ENCODE measurements around the gene TMEM158.

TMEM158 gene

GRCh38 chr3:45226206-45226915 is at the start of gene TMEM158:
TSS of gene TMEM158 (minus strand) at chr3:45226287. CDS start at chr3:45226027, 260 bp downstream.
- Mint-ChIP-seq H3K4me1 (ENCODE audit: low read depth) (peaks cover 19% of the 10 kb centered on the region), H3K27me3 (peaks cover 59% of the 10 kb centered on the region), H3K36me3 (no peaks in the 10 kb centered on the region), H3K4me3 (peak within 1 kb of the TSS; percentile 78), H3K9me3 (ENCODE audit: low read depth) (no peaks in the 10 kb centered on the region), H3K27ac (no peak within 1 kb of the TSS)

DNA sequence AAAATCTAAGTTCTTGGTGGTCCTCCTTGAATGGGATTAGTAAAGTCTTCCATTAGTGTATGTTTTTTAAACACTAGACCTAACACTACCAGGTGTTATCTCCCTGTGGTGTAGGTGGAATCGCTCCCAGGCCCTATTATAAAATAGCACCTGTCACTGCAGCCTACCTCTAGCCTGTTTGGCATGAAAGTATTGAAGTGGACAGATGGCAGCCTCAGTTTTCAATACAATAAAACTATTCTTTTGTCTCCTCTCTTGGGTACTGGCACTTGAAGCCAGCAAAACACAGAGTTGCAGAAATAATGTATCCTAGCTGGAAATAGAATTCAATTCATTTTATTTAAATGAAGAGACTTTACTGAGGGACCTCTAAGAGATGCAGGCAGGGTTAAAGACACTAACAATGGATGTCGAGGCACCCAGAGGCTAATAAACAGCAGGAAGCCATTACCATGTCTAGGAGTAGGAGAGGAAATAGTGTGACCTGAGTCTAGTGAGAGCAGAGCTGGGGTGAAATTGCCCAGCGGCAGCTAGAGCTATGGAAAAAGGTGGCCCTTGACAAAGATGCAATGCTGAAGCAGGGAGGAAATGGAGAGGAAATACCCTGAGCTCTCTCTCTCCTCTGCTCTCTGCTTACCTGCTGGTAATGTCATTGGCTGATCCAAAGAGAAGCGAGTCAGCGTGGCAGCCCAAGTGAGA is 49.1 kb upstream of the TMEM158 start:
- Mint-ChIP-seq H3K27ac (no peak overlapping the region), H3K27me3 (peaks cover 3% of the 10 kb centered on the region), H3K36me3 (peaks cover 8% of the 10 kb centered on the region), H3K9me3 (ENCODE audit: low read depth) (peaks cover 20% of the 10 kb centered on the region), H3K4me3 (no peak overlapping the region), H3K4me1 (ENCODE audit: low read depth) (no peaks in the 10 kb centered on the region)

- peaks cover 7% of the 10 kb centered on the region for H3K27me3 Mint-ChIP-seq
- no peaks in the 10 kb centered on the region for H3K4me1 Mint-ChIP-seq (ENCODE audit: low read depth)
- peaks cover 10% of the 10 kb centered on the region for H3K9me3 Mint-ChIP-seq (ENCODE audit: low read depth)
- no peak overlapping the region for H3K4me3 Mint-ChIP-seq
- peaks cover 4% of the 10 kb centered on the region for H3K36me3 Mint-ChIP-seq
- no peak overlapping the region for H3K27ac Mint-ChIP-seq
Measured at GRCh38 chr3:45273681-45274515, 47.8 kb upstream of the TMEM158 start.

- Mint-ChIP-seq H3K36me3 (no peaks in the 10 kb centered on the region), H3K9me3 (ENCODE audit: low read depth) (peaks cover 5% of the 10 kb centered on the region), H3K4me1 (ENCODE audit: low read depth) (no peaks in the 10 kb centered on the region), H3K27me3 (peaks cover 7% of the 10 kb centered on the region), H3K4me3 (no peak overlapping the region), H3K27ac (no peak overlapping the region)
Measured at GRCh38 chr3:45272828-45273470, 46.9 kb upstream of the TMEM158 start.

- H3K27ac Mint-ChIP-seq: no peak overlapping the region
- no peak overlapping the region for H3K4me3 Mint-ChIP-seq
- H3K27me3 Mint-ChIP-seq: peaks cover 7% of the 10 kb centered on the region
- H3K9me3 Mint-ChIP-seq (ENCODE audit: low read depth): no peaks in the 10 kb centered on the region
- no peaks in the 10 kb centered on the region for H3K36me3 Mint-ChIP-seq
- no peaks in the 10 kb centered on the region for H3K4me1 Mint-ChIP-seq (ENCODE audit: low read depth)
Measured at GRCh38 chr3:45272032-45272810, 46.1 kb upstream of the TMEM158 start.

GRCh38 chr3:45269952-45270351 is 43.9 kb upstream of the TMEM158 start:
- Mint-ChIP-seq H3K36me3 (no peaks in the 10 kb centered on the region), H3K27ac (no peak overlapping the region), H3K9me3 (ENCODE audit: low read depth) (no peaks in the 10 kb centered on the region), H3K4me3 (no peak overlapping the region), H3K4me1 (ENCODE audit: low read depth) (no peaks in the 10 kb centered on the region), H3K27me3 (peaks cover 4% of the 10 kb centered on the region)

DNA sequence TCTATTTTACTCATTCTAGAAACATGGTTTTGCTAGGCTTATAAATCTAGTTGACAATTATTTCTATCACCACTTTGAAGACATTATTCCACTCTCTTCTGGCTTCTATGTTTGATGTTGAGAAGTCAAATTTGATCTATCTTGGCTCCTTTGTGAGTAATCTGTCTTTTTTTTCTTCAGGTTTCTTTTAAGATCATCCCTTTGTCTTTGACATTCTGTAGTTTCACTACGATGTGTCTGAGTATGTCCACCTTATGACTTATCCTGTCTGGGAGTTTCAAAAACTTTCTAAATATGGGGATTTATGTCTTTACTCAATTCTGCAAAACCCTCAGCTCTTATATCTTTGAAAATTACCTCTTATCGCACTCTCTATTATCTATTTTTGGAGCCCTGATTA is 41.0 kb upstream of the TMEM158 start:
- H3K27ac Mint-ChIP-seq: no peak overlapping the region
- H3K36me3 Mint-ChIP-seq: no peaks in the 10 kb centered on the region
- no peak overlapping the region for H3K4me3 Mint-ChIP-seq
- no peaks in the 10 kb centered on the region for H3K4me1 Mint-ChIP-seq (ENCODE audit: low read depth)
- H3K27me3 Mint-ChIP-seq: peaks cover 4% of the 10 kb centered on the region
- H3K9me3 Mint-ChIP-seq (ENCODE audit: low read depth): no peaks in the 10 kb centered on the region

GRCh38 chr3:45261333-45262110 is 35.4 kb upstream of the TMEM158 start:
- Mint-ChIP-seq H3K36me3 (no peaks in the 10 kb centered on the region), H3K9me3 (ENCODE audit: low read depth) (no peaks in the 10 kb centered on the region)

DNA sequence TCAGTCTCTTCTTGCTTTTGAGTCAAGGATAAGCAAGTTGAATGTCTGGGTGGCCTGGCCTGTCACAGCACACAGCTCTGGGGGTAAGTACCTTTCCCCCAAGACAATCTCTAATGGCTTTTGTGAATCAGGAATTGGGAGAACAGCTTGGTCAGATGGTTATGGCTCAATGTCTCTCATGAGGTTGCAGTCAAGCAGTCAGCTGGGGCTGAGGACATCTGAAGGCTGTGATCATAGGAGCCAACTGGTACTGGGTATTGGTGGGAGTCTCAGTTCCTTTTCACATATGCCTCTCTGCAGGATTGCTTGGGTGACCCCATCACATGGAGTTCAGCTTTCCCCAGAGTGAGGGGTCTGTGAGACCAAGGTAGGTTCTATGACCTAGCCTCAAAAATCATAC is 33.0 kb upstream of the TMEM158 start:
- H3K4me1 Mint-ChIP-seq (ENCODE audit: low read depth): no peaks in the 10 kb centered on the region
- H3K27ac Mint-ChIP-seq: no peak overlapping the region
- H3K9me3 Mint-ChIP-seq (ENCODE audit: low read depth): no peaks in the 10 kb centered on the region
- H3K27me3 Mint-ChIP-seq: no peaks in the 10 kb centered on the region
- no peaks in the 10 kb centered on the region for H3K36me3 Mint-ChIP-seq
- no peak overlapping the region for H3K4me3 Mint-ChIP-seq

More at GRCh38 chr3:45261333-45262110, 35.4 kb upstream of the TMEM158 start:
- no peaks in the 10 kb centered on the region for H3K4me1 Mint-ChIP-seq (ENCODE audit: low read depth)
- H3K27ac Mint-ChIP-seq: no peak overlapping the region
- no peaks in the 10 kb centered on the region for H3K27me3 Mint-ChIP-seq
- no peak overlapping the region for H3K4me3 Mint-ChIP-seq

GRCh38 chr3:45258317-45258716 is 32.2 kb upstream of the TMEM158 start:
- Mint-ChIP-seq H3K4me3 (no peak overlapping the region), H3K4me1 (ENCODE audit: low read depth) (no peaks in the 10 kb centered on the region), H3K27ac (no peak overlapping the region), H3K27me3 (no peaks in the 10 kb centered on the region), H3K9me3 (ENCODE audit: low read depth) (no peaks in the 10 kb centered on the region), H3K36me3 (no peaks in the 10 kb centered on the region)

GRCh38 chr3:45253316-45253715 is 27.2 kb upstream of the TMEM158 start:
- H3K27me3 Mint-ChIP-seq: no peaks in the 10 kb centered on the region
- H3K4me1 Mint-ChIP-seq (ENCODE audit: low read depth): no peaks in the 10 kb centered on the region
- H3K27ac Mint-ChIP-seq: no peak overlapping the region
- H3K9me3 Mint-ChIP-seq (ENCODE audit: low read depth): no peaks in the 10 kb centered on the region
- no peak overlapping the region for H3K4me3 Mint-ChIP-seq
- H3K36me3 Mint-ChIP-seq: no peaks in the 10 kb centered on the region

DNA sequence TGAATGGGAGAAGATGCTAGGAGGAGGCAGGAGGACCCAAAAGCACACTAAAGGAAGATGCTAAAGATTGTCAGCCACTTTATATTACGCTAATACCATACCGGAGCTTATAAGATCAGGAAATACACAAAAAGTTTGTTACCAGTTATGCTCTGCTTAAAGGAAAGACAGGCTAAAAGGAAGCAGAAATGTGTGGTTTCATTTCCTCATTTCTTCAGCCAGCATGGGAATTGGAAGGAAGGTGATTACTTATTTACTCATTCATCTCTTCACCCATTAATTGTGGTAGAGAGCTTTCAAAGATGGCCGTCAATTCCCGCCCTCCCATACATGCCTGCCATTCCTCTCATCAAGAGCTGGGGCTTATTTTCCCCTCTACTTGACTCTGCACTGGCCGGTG is 26.7 kb upstream of the TMEM158 start:
- H3K27me3 Mint-ChIP-seq: no peaks in the 10 kb centered on the region
- no peak overlapping the region for H3K27ac Mint-ChIP-seq
- H3K36me3 Mint-ChIP-seq: no peaks in the 10 kb centered on the region
- no peak overlapping the region for H3K4me3 Mint-ChIP-seq
- H3K4me1 Mint-ChIP-seq (ENCODE audit: low read depth): no peaks in the 10 kb centered on the region
- no peaks in the 10 kb centered on the region for H3K9me3 Mint-ChIP-seq (ENCODE audit: low read depth)

DNA sequence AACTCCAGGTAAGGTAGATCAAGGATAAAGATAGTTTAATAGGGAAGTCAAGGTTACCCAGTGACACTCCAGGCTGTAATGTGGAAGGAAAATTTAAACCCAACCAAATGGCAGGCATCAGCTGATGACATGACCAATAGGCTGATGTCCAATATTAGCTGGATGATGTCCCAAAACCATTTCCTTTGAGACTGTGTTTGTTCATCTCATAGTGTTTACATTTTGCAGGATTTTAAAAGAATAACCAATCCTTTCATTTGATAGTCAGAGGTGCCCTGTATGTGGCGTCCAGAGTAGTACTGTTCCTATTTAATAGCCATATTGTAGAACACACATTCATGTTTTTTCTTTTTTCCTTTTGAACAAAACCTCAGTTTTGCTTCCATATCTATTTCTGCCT is 23.3 kb upstream of the TMEM158 start:
- no peaks in the 10 kb centered on the region for H3K9me3 Mint-ChIP-seq (ENCODE audit: low read depth)
- peaks cover 3% of the 10 kb centered on the region for H3K27me3 Mint-ChIP-seq
- no peak overlapping the region for H3K27ac Mint-ChIP-seq
- H3K4me3 Mint-ChIP-seq: no peak overlapping the region
- no peaks in the 10 kb centered on the region for H3K4me1 Mint-ChIP-seq (ENCODE audit: low read depth)
- no peaks in the 10 kb centered on the region for H3K36me3 Mint-ChIP-seq

All from activated naive CD8-positive, alpha-beta T cell (primary cell).